Measurements from ENCODE around the gene KIF18B.

Gene KIF18B

DNA sequence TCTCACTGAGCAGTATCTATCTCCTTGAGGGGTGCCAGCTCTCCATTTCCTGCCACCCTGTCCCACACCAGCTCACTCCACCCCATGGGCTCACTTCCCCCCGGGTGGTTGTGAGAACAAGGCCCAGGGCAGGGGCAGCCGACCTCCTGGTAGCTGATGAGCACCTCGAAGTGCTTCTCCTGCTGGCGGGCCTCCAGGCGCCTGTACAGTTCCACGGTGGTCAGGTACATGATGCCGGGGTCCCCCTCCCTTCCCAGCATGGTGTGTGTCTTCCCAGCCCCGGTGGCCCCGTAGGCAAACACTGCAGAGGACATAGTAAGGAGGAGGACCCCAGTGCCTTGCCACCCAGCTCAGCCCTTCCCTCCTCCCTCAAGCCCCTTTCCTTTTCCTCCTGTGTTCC lies 12.5 kb downstream of the KIF18B start:
- ChIA-PET POLR2A (interaction anchor here (0.7 kb wide), 1 partner anchor 14 kb away, joined by 3 read pairs; no protein-coding TSS in a partner anchor), CTCF (no interaction called here)
- DNase-seq (ENCODE audit: extremely low spot score) = no peak
- TF ChIP-seq PKNOX1 (IDR thresholded peaks at IDR 0.05) (no peak), SUZ12 (IDR thresholded peaks at IDR 0.05) (no peak), HDGF (IDR thresholded peaks at IDR 0.05; ENCODE audit: borderline replicate concordance) (no peak)

- ChIA-PET CTCF (no interaction called here), POLR2A (interaction anchor here (0.7 kb wide), 1 partner anchor 14 kb away, joined by 3 read pairs; no protein-coding TSS in a partner anchor)
- DNase-seq (ENCODE audit: extremely low spot score) = no peak
- no peak for TF ChIP-seq SUZ12 (IDR thresholded peaks at IDR 0.05)
Observed at GRCh38 chr17:44934745-44935105, 12.8 kb downstream of the KIF18B start.

DNA sequence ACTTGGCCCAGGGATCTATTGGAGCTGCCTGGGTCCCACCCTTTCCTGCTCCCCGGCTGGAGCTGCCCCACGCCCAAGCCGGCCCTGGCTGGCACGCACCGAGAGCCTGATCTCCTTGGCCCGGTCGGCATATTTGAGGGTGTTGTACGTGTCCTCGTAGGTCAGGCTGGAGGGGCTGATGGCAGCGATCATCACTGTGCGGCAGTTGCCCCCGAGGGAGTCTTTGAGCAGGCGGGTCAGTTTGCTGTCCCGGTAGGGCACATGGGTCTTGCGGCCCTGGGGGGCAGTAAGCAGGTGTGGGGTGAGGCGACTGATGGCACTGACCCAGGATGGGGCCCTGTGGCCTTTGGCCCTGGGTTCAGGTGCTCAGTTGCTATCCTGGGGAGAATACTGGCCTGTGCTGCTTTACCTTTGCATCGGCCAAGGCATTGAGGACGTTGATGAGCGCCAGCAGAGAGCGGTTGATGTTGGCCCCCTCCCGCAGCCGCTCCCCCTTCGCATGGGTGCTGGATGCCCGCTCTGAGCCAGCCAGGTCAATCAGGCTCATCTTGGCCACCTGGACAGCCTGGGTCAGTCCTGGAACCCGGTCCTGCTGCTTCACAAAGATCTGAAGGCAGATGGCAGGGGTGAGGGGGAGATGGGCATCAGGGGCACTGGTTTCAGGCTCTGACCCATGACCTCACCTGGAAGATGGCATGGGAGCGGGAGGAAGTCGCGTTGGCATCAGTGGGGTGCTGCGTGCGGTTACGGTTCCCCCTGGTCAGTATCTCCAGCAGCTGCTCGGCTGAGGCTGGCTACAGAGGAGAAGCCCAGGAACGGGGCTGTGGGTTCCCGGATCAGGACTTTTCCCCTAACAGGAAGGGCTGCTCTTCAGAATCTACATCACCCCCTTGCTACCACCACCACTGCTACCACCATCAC lies 13.5 kb downstream of the KIF18B start:
- no peak for DNase-seq (ENCODE audit: extremely low spot score)
- ChIA-PET POLR2A (no interaction called here), CTCF (no interaction called here)

GRCh38 chr17:44932787-44933097 lies 14.8 kb downstream of the KIF18B start:
- POLR2A ChIA-PET = interaction anchor here (1.8 kb wide), 1 partner anchor 12 kb away, joined by 5 read pairs; no protein-coding TSS in a partner anchor
- DNase-seq (ENCODE audit: extremely low spot score) = no peak
- CTCF ChIA-PET = interaction anchor here (0.6 kb wide), 1 partner anchor 22 kb away, joined by 3 read pairs; no protein-coding TSS in a partner anchor
- no peak for TF ChIP-seq CTBP1 (IDR thresholded peaks at IDR 0.05; ENCODE audit: borderline replicate concordance)
- no peak for TF ChIP-seq SP1 (IDR thresholded peaks at IDR 0.05)
- no peak for TF ChIP-seq ELF4 (IDR thresholded peaks at IDR 0.05)
- no peak for TF ChIP-seq FOXM1 (IDR thresholded peaks at IDR 0.05; ENCODE audit: borderline replicate concordance)

More for the DNA sequence above, 13.5 kb downstream of the KIF18B start:
- TF ChIP-seq ARNT (IDR thresholded peaks at IDR 0.05) (no peak), SUZ12 (IDR thresholded peaks at IDR 0.05) (no peak), TARDBP (IDR thresholded peaks at IDR 0.05) (no peak), CTBP1 (IDR thresholded peaks at IDR 0.05; ENCODE audit: borderline replicate concordance) (no peak), NFRKB (IDR thresholded peaks at IDR 0.05) (no peak), ELF4 (IDR thresholded peaks at IDR 0.05) (no peak)

DNA sequence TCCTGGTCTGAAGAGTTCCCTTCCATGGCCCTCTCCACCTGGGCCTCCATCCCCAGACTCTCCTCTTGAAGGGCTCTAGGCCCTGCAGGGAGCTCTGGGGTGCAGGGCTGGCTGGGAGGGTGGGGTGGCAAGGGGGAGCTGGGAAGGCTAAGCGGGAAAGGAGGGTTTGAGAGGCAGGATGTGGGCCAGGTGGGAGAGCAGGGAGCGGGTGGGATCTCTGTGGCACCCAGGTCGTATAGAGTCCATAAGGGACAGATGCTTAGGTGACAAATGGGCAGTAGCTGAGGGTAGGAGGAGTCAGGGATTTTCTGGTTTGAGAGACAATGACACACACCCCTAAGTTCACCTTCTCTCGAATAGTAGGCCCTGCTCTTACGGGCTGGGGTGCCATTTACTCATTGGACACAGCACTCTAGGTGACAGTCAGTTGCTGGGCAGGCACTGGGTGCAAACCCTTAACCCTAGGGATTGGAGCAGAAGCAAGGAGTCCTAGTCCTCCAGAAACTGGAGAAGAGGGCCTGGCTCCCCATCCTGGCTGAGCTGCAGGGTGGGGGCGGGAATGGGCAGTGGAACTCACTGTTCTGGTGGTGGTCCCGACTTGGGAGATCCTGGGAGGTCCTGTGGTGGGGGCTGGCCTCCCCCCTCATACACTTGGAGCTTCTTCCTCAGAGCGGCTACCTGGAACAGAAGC lies 15.3 kb downstream of the KIF18B start:
- POLR2A ChIA-PET = interaction anchor here (1.8 kb wide), 1 partner anchor 11 kb away, joined by 5 read pairs; no protein-coding TSS in a partner anchor
- CTCF ChIA-PET = interaction anchor here (0.6 kb wide), 1 partner anchor 21 kb away, joined by 3 read pairs; no protein-coding TSS in a partner anchor
- no peak for DNase-seq (ENCODE audit: extremely low spot score)
- TF ChIP-seq FOXK2 (IDR thresholded peaks at IDR 0.05) = no peak
- no peak for TF ChIP-seq TARDBP (IDR thresholded peaks at IDR 0.05)
- TF ChIP-seq SUZ12 (IDR thresholded peaks at IDR 0.05) = no peak
- TF ChIP-seq FOXA1 (IDR thresholded peaks at IDR 0.05) = no peak
- TF ChIP-seq ELF4 (IDR thresholded peaks at IDR 0.05) = no peak

DNA sequence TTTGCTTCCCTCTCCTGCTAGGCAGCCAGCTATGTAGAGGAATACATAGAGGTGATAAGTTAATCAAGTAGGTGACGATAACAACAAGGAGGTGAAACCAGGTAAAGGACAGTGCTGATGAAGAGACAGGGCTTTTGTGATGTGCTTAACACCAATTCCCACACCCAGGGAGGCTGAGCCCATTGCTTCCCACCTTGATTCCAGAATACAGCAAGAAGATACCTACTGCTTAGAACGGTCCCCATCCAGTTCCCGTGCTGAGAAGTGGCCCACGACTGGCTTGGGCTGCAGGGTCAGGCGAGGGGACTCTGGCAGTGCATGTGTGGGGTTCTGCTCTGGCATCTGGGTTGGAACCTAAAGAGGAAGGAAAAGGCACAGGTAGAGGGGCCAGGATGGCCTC lies 16.2 kb downstream of the KIF18B start:
- ChIA-PET CTCF (no interaction called here), POLR2A (interaction anchor here (1.8 kb wide), 1 partner anchor 10 kb away, joined by 5 read pairs; no protein-coding TSS in a partner anchor)
- DNase-seq (ENCODE audit: extremely low spot score) = no peak

DNA sequence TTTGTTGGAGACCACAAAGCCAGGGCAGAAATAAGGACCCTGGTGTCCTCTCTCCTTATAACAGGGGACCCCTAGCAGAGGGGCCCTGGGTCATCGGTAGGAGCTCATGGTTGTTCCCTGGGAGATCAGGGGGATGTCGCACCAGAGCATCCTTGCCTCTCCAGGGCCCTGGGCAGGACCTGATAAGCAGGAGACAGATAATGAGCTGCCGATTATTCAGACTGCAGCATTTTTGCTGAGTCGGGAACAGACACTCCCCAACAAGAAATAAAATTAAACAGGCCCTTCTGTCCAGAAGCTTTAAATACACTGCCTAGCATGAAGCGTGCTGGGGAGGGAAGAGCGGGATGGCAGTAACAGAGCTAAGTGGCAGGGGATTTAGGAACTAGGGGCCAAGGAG lies 16.9 kb downstream of the KIF18B start:
- no peak for DNase-seq (ENCODE audit: extremely low spot score)
- ChIA-PET CTCF (interaction anchor here (1.0 kb wide), 1 partner anchor 11 kb away, joined by 4 read pairs; no protein-coding TSS in a partner anchor), POLR2A (no interaction called here)
- TF ChIP-seq FOXA1 (IDR thresholded peaks at IDR 0.05) (no peak), SP1 (IDR thresholded peaks at IDR 0.05) (no peak), CTBP1 (IDR thresholded peaks at IDR 0.05; ENCODE audit: borderline replicate concordance) (no peak), ARNT (IDR thresholded peaks at IDR 0.05) (no peak), LEF1 (IDR thresholded peaks at IDR 0.05; ENCODE audit: borderline replicate concordance) (no peak), HDGF (IDR thresholded peaks at IDR 0.05; ENCODE audit: borderline replicate concordance) (no peak), TARDBP (IDR thresholded peaks at IDR 0.05) (no peak), FOXK2 (IDR thresholded peaks at IDR 0.05) (no peak), ELF4 (IDR thresholded peaks at IDR 0.05) (no peak), PKNOX1 (IDR thresholded peaks at IDR 0.05) (no peak), NFRKB (IDR thresholded peaks at IDR 0.05) (no peak), ZNF384 (IDR thresholded peaks at IDR 0.05) (no peak), L3MBTL2 (conservative IDR thresholded peaks at IDR 0.05) (no peak), SUZ12 (IDR thresholded peaks at IDR 0.05) (no peak), FOXM1 (IDR thresholded peaks at IDR 0.05; ENCODE audit: borderline replicate concordance) (no peak), BHLHE40 (IDR thresholded peaks at IDR 0.05; ENCODE audit: borderline replicate concordance) (no peak)

More for the DNA sequence above, 16.2 kb downstream of the KIF18B start:
- no peak for TF ChIP-seq LEF1 (IDR thresholded peaks at IDR 0.05; ENCODE audit: borderline replicate concordance)
- TF ChIP-seq FOXM1 (IDR thresholded peaks at IDR 0.05; ENCODE audit: borderline replicate concordance) = no peak
- TF ChIP-seq L3MBTL2 (conservative IDR thresholded peaks at IDR 0.05) = no peak
- no peak for TF ChIP-seq BHLHE40 (IDR thresholded peaks at IDR 0.05; ENCODE audit: borderline replicate concordance)
- TF ChIP-seq FOXK2 (IDR thresholded peaks at IDR 0.05) = no peak
- no peak for TF ChIP-seq FOXA1 (IDR thresholded peaks at IDR 0.05)
- TF ChIP-seq ARNT (IDR thresholded peaks at IDR 0.05) = no peak
- TF ChIP-seq PKNOX1 (IDR thresholded peaks at IDR 0.05) = no peak
- TF ChIP-seq CTBP1 (IDR thresholded peaks at IDR 0.05; ENCODE audit: borderline replicate concordance) = no peak
- TF ChIP-seq HDGF (IDR thresholded peaks at IDR 0.05; ENCODE audit: borderline replicate concordance) = no peak
- TF ChIP-seq TARDBP (IDR thresholded peaks at IDR 0.05) = no peak
- no peak for TF ChIP-seq ELF4 (IDR thresholded peaks at IDR 0.05)
- TF ChIP-seq SP1 (IDR thresholded peaks at IDR 0.05) = no peak
- no peak for TF ChIP-seq NFRKB (IDR thresholded peaks at IDR 0.05)
- TF ChIP-seq SUZ12 (IDR thresholded peaks at IDR 0.05) = no peak
- TF ChIP-seq ZNF384 (IDR thresholded peaks at IDR 0.05) = no peak
